Prostate gland (tissue), 2 donors: ENCODE results near the gene APOBEC3B.

Experiments used
- CTCF ChIP-seq, 4 experiments: fragments of 200-600 bp in 2 of 4; fragments of 450-650 bp in 2 of 4; sonication (generic) in 2 of 4; IDR thresholded peaks; 1 replicate in 3 of 4; 2 replicates in 1 of 4; pipeline ENCODE4 v1.5.1; 2016 to 2019; ENCODE audit warnings: antibody characterized with exemption in 4 of 4, mild to moderate bottlenecking in 2 of 4, moderate library complexity in 2 of 4
- POLR2A ChIP-seq: fragments of 450-650 bp; IDR thresholded peaks from one replicate; pipeline ENCODE4 v1.6.1; 2016; ENCODE audit warnings: antibody characterized with exemption, mild to moderate bottlenecking
- POLR2AphosphoS5 ChIP-seq: sonication (generic); formaldehyde crosslinking; IDR thresholded peaks from one replicate; pipeline ENCODE4 v1.6.1; 2017; ENCODE audit warnings: antibody characterized with exemption

GRCh38 chr22:39041908-39042307, 59.8 kb downstream of the APOBEC3B start:
- TF ChIP-seq CTCF (IDR thresholded peaks at IDR 0.05) (no peak), POLR2A (no peak), POLR2AphosphoS5 (no peak)
